ENCODE measurements around the gene PDCD11.

- TF ChIP-seq, protein P1, sequence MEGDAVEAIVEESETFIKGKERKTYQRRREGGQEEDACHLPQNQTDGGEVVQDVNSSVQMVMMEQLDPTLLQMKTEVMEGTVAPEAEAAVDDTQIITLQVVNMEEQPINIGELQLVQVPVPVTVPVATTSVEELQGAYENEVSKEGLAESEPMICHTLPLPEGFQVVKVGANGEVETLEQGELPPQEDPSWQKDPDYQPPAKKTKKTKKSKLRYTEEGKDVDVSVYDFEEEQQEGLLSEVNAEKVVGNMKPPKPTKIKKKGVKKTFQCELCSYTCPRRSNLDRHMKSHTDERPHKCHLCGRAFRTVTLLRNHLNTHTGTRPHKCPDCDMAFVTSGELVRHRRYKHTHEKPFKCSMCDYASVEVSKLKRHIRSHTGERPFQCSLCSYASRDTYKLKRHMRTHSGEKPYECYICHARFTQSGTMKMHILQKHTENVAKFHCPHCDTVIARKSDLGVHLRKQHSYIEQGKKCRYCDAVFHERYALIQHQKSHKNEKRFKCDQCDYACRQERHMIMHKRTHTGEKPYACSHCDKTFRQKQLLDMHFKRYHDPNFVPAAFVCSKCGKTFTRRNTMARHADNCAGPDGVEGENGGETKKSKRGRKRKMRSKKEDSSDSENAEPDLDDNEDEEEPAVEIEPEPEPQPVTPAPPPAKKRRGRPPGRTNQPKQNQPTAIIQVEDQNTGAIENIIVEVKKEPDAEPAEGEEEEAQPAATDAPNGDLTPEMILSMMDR (conservative IDR thresholded peaks at IDR 0.05 in 1 of 2, IDR thresholded peaks at IDR 0.05 in 1 of 2; ENCODE audit: low read depth in 1 of 2, low read length in 2 of 2) = no peak
- TF ChIP-seq EZH2 (IDR thresholded peaks at IDR 0.05; ENCODE audit: low read length, missing control alignments) = no peak
These were observed 31.4 kb downstream of the PDCD11 start for GRCh38 chr10:103427866-103428265.
